ENCODE results near the gene MZB1. TPM values are rescaled to one million over a fixed set of nuclear protein-coding genes. Genes with fewer than 3 reads are reported as not detected.

The MZB1 gene
- total RNA-seq, 1 donor from 2014 or later, result not detected

- no peak for DNase-seq (ENCODE audit: low read depth in 2 of 2)
These were observed 49.7 kb downstream of the MZB1 start for GRCh38 chr5:139340051-139340450.

Other genes starting within 250 kb of the MZB1 start
- gene SIL1, start 191.5 kb downstream of the MZB1 start, total RNA-seq, result 43.4 and 62.7 TPM in 2 replicates
- 152 and 212 TPM in 2 replicates for gene MATR3, start 96.2 kb downstream of the MZB1 start, total RNA-seq
- gene PAIP2, start 48.1 kb downstream of the MZB1 start, total RNA-seq, result 76.1 and 78.3 TPM in 2 replicates
- gene SLC23A1, start 6.6 kb downstream of the MZB1 start, total RNA-seq, result under 0.01 TPM in 1 of 2 replicates, not detected in the other
- gene PROB1, start 5.2 kb upstream of the MZB1 start, total RNA-seq, result 3.1 and 5.1 TPM in 2 replicates
- gene SPATA24, start 14.2 kb upstream of the MZB1 start, total RNA-seq, result 6.6 and 8.1 TPM in 2 replicates
- 5.9 TPM in 2 replicates for gene DNAJC18, start 49.6 kb upstream of the MZB1 start, total RNA-seq
- 406 and 421 TPM in 2 replicates for gene ECSCR, start 72.8 kb upstream of the MZB1 start, total RNA-seq
- under 0.01 TPM in 1 of 2 replicates, not detected in the other for gene SMIM33, start 81.1 kb upstream of the MZB1 start, total RNA-seq
- 34.8 and 54.0 TPM in 2 replicates for gene STING1, start 92.8 kb upstream of the MZB1 start, total RNA-seq
- 53.4 and 53.9 TPM in 2 replicates for gene UBE2D2, start 171.4 kb upstream of the MZB1 start, total RNA-seq